A549 (cell line): ENCODE data around the gene RTN4RL2.

Source experiments
- CHD4 ChIP-seq: fragments of 200-600 bp; sonication (generic); IDR thresholded peaks from 2 replicates; pipeline ENCODE4 v1.6.1; 2016; ENCODE audit warnings: antibody characterized with exemption, mild to moderate bottlenecking, borderline replicate concordance
- CTCF ChIP-seq: fragments of >200 bp; sonication (Bioruptor Twin); formaldehyde crosslinking; IDR thresholded peaks from 3 replicates; pipeline ENCODE4 v1.5.1; 2016
- HDAC2 ChIP-seq: fragments of 200-600 bp; sonication (generic); IDR thresholded peaks from 2 replicates; pipeline ENCODE4 v1.6.1; 2016
- POLR2A ChIP-seq: IDR thresholded peaks from 2 replicates; pipeline ENCODE4 v1.6.1; 2012; ENCODE audit warnings: mild to moderate bottlenecking, low read length

- TF ChIP-seq CHD4 (no peak), CTCF (no peak), POLR2A (no peak), HDAC2 (no peak)
Measured at GRCh38 chr11:57444362-57445121, 15.8 kb upstream of the RTN4RL2 start.
